HG03064 (cell line): ENCODE data around the gene RAD51B.
"Not testable (repeated sequence)": the region's sequence is repeated elsewhere in the genome, so short reads cannot be mapped to it uniquely, and the experiment has no call there.

Experiments
- ATAC-seq: cut with Tn5 transposase; IDR thresholded peaks from one replicate; pipeline ENCODE4 v1.9.1; 2021; ENCODE audit warnings: low read depth; ENCODE audit not compliant: unreplicated experiment

RAD51B gene

DNA sequence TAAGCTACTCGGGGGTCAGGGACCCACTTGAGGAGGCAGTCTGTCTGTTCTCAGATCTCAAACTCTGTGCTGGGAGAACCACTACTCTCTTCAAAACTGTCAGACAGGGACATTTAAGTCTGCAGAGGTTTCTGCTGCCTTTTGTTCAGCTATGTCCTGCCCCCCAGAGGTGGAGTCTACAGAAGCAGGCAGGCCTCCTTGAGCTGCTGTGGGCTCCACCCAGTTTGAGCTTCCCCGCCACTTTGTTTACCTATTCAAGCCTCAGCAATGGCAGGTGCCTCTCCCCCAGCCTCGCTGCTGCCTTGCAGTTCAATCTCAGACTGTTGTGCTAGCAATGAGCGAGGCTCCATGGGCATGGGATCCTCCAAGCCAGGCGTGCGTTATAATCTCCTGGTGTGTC is 614.6 kb downstream of the RAD51B start:
- not testable (repeated sequence) for ATAC-seq

- not testable (repeated sequence) for ATAC-seq
Observed at GRCh38 chr14:68435631-68436030, 616.1 kb downstream of the RAD51B start.

GRCh38 chr14:68439676-68440075 is 620.1 kb downstream of the RAD51B start:
- ATAC-seq = no peak

DNA sequence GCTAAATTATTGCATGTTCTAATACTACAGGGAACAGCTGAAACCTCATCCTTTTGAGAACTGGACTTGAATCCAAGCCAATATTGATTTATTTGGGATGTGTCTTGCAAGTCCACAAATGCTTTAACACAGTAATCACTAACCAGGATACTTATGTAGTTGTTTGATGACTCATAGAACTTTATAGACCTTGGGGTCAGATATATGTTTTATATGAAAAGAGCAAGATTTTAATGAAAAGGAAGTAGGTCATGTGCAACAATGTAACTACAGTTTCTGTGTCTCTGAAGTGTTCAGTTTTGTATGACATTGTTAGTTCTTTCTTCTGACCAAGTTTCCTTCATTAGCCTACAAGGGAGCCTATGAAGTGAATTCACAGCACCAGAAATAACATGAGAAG is 621.2 kb downstream of the RAD51B start:
- no peak for ATAC-seq

DNA sequence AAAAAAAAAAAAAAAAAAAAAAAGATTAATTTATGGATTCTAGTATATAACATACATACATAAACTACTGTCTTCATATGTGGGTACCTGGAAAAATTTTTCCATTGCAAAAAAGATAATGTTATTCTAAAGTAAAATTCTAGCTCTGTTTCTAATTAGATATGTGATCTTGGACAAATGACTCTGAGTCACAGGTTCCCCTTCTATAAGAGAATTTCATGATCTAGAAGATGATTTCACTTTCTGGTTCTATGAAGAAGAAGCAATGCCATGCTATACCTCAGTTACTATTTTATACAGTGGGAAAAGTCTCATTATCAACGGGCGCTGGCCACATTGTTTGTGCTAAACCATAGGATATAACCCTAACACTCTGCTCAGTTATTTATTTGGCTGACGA is 622.0 kb downstream of the RAD51B start:
- ATAC-seq = no peak

GRCh38 chr14:68442828-68443629 is 623.5 kb downstream of the RAD51B start:
- ATAC-seq = no peak

GRCh38 chr14:68444449-68445168 is 625.0 kb downstream of the RAD51B start:
- no peak for ATAC-seq

GRCh38 chr14:68446243-68447040 is 626.9 kb downstream of the RAD51B start:
- no peak for ATAC-seq

DNA sequence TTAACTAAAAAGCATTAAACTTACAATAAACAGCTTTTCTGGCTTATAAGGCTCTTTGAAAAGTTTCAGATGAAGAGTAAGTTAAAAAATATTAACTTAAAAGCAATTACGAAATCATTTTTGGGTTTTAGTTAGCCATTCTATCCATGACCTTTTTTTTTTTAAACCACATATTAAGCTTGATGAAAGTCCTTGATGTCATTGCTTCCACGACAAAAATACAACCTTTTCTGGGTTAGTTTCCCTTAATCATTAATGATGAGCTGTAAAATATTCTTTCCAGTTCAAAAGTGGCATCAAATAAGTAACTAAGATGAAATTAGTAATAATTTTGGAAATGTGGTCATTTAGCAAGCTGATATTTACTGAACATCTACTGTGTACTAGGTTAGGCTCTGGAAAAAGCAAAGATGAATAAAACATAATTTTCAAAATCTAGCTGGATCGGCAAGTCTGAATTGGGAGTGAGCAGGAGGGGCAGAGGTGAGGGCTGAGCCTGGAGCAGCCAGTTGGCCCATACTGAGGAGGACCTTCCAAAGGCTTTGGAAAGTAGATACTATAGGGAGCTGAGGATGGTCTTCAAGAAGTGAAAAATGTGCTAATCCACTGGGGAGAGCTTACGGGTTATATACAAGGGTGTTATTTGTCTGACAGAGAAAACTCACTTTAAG is 628.1 kb downstream of the RAD51B start:
- ATAC-seq = no peak

GRCh38 chr14:68448252-68448902 is 628.8 kb downstream of the RAD51B start:
- no peak for ATAC-seq

GRCh38 chr14:68449561-68450181 is 630.1 kb downstream of the RAD51B start:
- no peak for ATAC-seq

DNA sequence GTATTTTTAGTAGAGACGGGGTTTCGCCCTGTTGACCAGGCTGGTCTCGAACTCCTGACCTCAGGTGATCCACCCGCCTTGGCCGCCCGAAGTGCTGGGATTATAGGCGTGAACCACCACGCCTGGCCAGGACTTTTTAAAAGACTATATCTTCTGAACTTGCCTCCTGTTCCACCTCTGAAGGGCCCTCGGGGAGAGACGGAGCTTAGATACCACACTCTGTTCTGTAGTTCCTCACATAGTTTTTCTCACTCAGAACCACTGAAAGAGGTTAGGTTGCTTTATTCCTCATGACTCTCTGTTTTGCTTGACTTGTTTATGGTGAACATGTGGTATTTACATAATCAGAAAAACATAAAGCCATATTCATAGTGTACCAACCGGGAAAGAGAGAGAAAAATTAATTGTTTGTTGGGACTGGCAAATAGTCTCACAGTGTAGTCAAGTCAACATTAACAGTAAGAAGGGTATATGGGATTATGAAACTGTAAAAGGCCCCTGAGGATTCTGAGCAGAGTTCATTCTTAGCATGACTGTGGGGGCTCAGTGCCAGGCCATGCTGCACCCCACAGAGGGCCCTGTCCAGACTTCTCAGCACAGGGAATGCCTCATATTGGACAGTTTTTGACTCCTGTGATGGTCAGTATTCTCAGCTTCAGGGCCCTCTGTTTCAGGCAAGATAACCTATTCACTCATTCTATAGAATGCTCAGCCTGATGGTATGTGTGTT is 631.0 kb downstream of the RAD51B start:
- ATAC-seq = no peak

DNA sequence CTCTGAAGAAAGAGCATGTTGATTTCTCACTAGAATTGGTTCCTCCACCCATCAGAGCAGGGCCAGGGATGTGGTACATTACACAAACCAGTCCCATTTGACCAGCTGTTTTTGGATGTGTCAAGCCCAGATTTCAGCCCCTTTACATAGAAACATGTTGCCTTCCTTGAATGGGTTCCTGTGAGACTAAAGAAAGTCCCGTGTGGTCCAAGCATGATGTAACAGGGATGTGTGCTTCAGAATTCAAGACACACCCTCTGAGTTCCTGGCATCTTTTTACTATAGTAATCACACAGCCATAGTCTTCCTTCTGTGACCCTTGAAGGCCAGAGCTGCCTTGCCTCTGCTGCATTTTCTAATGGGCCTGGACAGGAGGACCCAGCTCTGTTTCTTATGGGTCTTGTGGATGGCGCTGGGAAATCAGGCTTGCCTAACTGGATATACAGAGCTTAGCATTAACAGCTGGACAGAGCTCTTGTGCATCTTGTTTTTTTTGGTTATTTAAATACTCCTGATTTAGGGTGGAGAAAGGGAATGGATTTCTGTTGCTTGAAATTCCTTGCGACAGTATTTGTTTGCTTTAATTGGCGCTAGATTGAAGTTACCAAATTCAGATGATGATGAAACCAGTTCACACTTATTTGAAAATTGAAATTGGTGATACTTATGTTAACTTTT is 632.3 kb downstream of the RAD51B start:
- ATAC-seq = no peak

DNA sequence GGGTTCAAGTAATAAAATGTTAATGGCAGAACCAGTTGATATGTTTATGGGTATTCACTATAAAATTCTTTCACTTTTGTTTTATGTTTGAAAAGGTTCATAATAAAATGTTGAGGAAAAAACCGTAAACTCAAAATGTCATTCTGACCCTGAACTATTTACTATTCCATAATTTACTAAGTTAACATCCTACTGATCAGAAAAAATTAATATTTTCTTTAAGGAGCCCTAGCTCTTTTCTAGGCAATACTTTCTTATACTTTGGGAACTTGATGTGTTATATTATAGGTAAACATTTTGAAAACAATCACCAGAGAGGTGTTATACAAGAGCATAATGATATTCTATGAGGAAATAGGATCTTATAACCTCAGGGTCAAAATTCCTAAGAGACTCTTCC is 638.7 kb downstream of the RAD51B start:
- ATAC-seq = no peak

DNA sequence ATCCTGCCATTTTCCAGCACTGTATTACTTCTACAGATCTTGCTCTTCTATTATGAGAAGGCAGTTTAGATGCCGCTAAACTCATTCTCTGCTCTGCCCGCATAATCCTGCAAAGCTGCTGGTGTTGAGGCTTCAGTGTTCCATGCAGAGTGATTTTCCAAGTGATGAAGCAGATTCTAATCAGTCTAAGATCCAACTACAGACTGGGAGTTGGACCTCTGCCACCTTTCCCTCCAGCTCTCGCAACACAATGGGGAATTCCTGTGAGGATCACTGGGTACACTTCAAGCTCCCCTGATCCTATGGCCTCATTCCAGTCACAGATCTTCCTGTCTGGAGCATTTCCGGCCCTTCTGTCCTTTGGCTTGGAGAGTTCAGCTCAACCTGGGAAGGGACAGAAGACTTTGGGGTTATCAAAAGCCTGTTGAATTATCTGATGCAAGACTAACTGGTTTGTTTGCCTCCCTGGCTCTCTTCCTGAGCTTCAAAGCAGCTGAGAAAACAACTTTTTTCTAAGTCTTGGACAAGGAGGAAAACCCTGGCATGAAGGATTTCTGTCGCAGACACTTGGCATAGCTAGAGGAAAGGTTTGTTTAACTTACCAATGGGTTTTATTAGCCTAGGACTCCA is 639.4 kb downstream of the RAD51B start:
- no peak for ATAC-seq

DNA sequence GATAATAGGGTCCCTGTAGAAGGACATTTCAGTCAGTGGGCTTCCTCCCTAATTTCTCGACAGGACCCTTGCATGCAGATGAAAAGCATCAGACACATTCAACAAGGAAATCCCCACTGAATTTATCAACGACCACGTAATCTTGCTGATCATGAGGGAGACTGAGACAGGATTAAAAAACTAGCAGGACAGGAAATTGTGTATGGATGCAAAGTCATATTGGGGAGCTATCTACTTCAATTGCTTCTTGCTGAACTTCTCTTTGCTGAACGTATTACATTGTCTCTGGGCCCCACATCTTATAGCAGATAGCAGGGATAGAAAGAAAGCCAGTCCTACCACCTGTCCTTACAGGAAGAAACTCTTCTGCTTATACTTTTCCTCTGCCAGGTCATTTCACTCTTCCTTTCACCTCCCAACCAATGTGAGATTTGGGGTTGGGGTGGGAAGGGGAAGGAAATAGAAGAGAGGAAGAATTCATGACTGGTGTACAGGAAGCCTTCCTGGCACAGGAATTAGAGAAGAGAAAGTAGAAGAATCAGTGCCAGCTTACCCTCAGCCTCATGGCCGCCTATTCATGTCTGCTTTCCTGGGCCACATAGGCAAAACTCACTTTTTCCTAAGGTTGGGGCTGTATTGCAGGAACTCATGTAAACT is 640.0 kb downstream of the RAD51B start:
- ATAC-seq = no peak

DNA sequence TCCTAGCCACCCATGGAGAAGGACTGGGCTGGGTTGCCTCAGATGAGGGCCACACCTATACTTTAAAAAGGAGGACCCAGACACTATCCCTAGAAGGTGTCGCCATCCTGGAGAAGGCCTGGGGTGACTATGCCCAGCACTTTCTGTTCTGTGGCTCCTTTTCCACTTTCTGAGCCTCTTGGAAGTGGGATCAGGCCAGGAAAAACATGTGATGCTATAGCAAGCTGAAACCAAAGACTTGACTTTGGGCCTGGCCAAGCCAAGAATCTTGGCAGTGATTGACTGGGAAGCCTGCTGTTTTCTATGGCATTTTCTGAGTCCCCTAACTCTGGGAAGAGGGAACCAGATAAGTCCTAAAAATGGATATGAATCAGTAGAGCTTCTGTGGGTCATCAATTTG is 641.0 kb downstream of the RAD51B start:
- ATAC-seq = no peak

- ATAC-seq = no peak
Observed at GRCh38 chr14:68461086-68461485, 641.5 kb downstream of the RAD51B start.
